ENCODE data around the gene FBXO36.

- TF ChIP-seq POLR2AphosphoS5 (IDR thresholded peaks at IDR 0.05) (no peak), EP300 (IDR thresholded peaks at IDR 0.05) (no peak)
Observed at GRCh38 chr2:229974266-229974665, 52.0 kb downstream of the FBXO36 start.

Data from upper lobe of left lung (tissue), 4 donors.